Adrenal gland (tissue), 12 donors: ENCODE data around the gene PIM3. TPM values are rescaled to one million over a fixed set of nuclear protein-coding genes. Genes with fewer than 3 reads are reported as not detected.
A peak's percentile ranks its signal among the peaks of the same experiment; 100 is the strongest.

Experiments used
- DNase-seq, 7 donors: peaks; one replicate each; pipeline ENCODE4 v3.0.0-alpha.2; 2019 to 2020
- H3K27ac ChIP-seq, 5 donors: fragments of 200-600 bp; sonication (generic) in 4 of 5; 1 replicate in 3 of 5; 2 replicates in 2 of 5; pipeline versions ENCODE4 v1.5.1 to v1.8.0; 2016 to 2020; ENCODE audit warnings: mild to moderate bottlenecking in 1 of 5
- H3K27me3 ChIP-seq: fragments of 200-600 bp; 2 replicates; pipeline ENCODE4 v1.8.0; 2021
- H3K36me3 ChIP-seq, 2 donors: fragments of 200-600 bp; replicated peaks in 1 of 2; 1 replicate in 1 of 2; 2 replicates in 1 of 2; pipeline versions ENCODE4 v1.5.1 to v1.8.0; 2018 to 2022
- H3K4me1 ChIP-seq, 2 donors: fragments of 200-600 bp; replicated peaks in 1 of 2; 1 replicate in 1 of 2; 2 replicates in 1 of 2; pipeline versions ENCODE4 v1.5.1 to v1.8.0; 2018 to 2021
- H3K4me3 ChIP-seq, 4 donors: fragments of 200-600 bp; sonication (generic) in 3 of 4; one replicate each; pipeline ENCODE4 v1.5.1; 2016 to 2018
- H3K9me3 ChIP-seq, 3 donors: fragments of 200-600 bp; sonication (generic) in 1 of 3; replicated peaks in 1 of 3; 1 replicate in 2 of 3; 2 replicates in 1 of 3; pipeline versions ENCODE4 v1.5.1 to v1.8.0; 2016 to 2021
- POLR2A ChIP-seq, 2 donors: fragments of 450-650 bp; IDR thresholded peaks; one replicate each; pipeline ENCODE4 v1.6.1; 2017; ENCODE audit warnings: antibody characterized with exemption in 2 of 2, mild to moderate bottlenecking in 2 of 2, moderate library complexity in 1 of 2
- WGBS, 4 donors: extraction: QIAGEN DNeasy Blood & Tissue Kit in 2 of 4; methylation state at CpG; one replicate each; pipeline versions ENCODE4 v1.1.5 to v1.1.7; 2013 to 2017; 5-methylcytosine and 5-hydroxymethylcytosine counted together
- intact Hi-C, 2 donors: fragments of 100-400 bp; cut with DNase I; formaldehyde crosslinking; loops; one replicate each; pipeline versions ENCODE4 v1.14.1 to v1.15.0; 2022 to 2023
- polyA plus RNA-seq, 3 donors: library from polyadenylated mRNA; stranded (reverse); fragments of 200-250 nt in 2 of 3; fragments of 350-450 nt in 1 of 3; fragmentation: Illumina TruSeq in 1 of 3; extraction: RNeasy Lipid Tissue Mini Kit (QIAGEN cat#74804) in 1 of 3; gene quantifications; one replicate each; pipeline ENCODE4 v1.2.3, GENCODE V29; 2013 to 2014
- total RNA-seq, 9 donors: library from RNA; depleted of rRNA in 4 of 9; stranded (reverse); fragments of >200 nt in 4 of 9; fragments of 120-200 nt in 1 of 9; fragmentation: NEBNext Ultra II Directional in 1 of 9; extraction: Animal tissue kit (Norgen Biotek cat#: 25700) in 1 of 9; gene quantifications; one replicate each; pipeline versions ENCODE4 v1.1.0 to v1.2.4, GENCODE V29; 2013 to 2023
- TF ChIP-seq, protein P1 (sequence below), 6 experiments: fragments of 450-650 bp in 4 of 6; fragments of 200-600 bp in 2 of 6; sonication (generic) in 1 of 6; IDR thresholded peaks; 1 replicate in 5 of 6; 2 replicates in 1 of 6; pipeline versions ENCODE4 v1.5.1 to v1.8.0; 2016 to 2021; ENCODE audit warnings: antibody characterized with exemption in 6 of 6, mild to moderate bottlenecking in 2 of 6, moderate library complexity in 1 of 6
- donor health status: healthy with polysubstance abuse.
- donor health status: Bipolar disorder and iron deficiency.
- donor health status: DM: yes; HTN: yes; CAD: no.
- donor health status: DM: no; HTN: no; CAD: no.
- donor health status: DM: no; HTN: no; CAD: no.
- donor health status: DM: yes; HTN: yes; CAD: no.

The PIM3 gene
- total and polyA plus RNA-seq, 12 donors, result 7.2 to 99.2 (median 51.7) TPM

DNA sequence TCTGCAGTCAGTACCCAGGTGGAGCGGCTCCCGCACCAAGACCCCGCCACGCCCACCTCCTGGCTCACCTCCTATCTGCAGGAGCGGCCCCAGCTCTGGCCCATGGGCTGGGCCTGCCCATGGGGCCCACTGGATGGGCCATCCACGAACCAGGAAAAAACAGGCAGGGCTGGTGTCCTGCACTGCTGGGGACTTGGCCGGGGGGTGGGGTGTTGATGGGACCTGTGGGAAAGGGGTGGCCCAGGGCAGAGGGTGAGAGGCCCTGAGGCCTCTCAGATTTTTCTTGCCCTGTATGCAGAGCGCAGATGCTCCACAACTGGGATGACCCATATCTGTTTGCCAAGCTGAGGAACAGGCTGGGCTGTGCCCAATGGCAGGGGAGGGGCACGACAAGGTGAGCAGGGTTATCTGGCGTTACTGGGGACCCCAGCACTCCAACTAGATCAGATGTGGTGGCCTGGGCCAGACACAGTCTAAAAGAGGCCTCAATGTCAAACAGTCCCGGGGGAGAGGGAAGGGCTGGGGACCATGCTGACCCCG lies 2.7 kb upstream of the PIM3 start:
- TF ChIP-seq, protein P1, sequence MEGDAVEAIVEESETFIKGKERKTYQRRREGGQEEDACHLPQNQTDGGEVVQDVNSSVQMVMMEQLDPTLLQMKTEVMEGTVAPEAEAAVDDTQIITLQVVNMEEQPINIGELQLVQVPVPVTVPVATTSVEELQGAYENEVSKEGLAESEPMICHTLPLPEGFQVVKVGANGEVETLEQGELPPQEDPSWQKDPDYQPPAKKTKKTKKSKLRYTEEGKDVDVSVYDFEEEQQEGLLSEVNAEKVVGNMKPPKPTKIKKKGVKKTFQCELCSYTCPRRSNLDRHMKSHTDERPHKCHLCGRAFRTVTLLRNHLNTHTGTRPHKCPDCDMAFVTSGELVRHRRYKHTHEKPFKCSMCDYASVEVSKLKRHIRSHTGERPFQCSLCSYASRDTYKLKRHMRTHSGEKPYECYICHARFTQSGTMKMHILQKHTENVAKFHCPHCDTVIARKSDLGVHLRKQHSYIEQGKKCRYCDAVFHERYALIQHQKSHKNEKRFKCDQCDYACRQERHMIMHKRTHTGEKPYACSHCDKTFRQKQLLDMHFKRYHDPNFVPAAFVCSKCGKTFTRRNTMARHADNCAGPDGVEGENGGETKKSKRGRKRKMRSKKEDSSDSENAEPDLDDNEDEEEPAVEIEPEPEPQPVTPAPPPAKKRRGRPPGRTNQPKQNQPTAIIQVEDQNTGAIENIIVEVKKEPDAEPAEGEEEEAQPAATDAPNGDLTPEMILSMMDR (IDR thresholded peaks at IDR 0.05), result no peak
- no peak for TF ChIP-seq POLR2A (IDR thresholded peaks at IDR 0.05)
- peak in 2 of 7 donors; percentile 10 to 22 for DNase-seq
- H3K4me1 ChIP-seq, result peaks cover 8 to 27% of the 10 kb centered on the region in 2 donors
- no peaks in the 10 kb centered on the region for H3K27me3 ChIP-seq
- 84 to 94% (median 92%) methylated on average over 6 to 12 of the region's 12 CpGs for WGBS, 4 donors
- H3K9me3 ChIP-seq, result no peaks in the 10 kb centered on the region
- H3K27ac ChIP-seq, result no peak overlapping the region
- no peak overlapping the region for H3K4me3 ChIP-seq
- intact Hi-C loops, result no loop called here
- peaks cover 0 to 4% of the 10 kb centered on the region in 2 donors for H3K36me3 ChIP-seq

DNA sequence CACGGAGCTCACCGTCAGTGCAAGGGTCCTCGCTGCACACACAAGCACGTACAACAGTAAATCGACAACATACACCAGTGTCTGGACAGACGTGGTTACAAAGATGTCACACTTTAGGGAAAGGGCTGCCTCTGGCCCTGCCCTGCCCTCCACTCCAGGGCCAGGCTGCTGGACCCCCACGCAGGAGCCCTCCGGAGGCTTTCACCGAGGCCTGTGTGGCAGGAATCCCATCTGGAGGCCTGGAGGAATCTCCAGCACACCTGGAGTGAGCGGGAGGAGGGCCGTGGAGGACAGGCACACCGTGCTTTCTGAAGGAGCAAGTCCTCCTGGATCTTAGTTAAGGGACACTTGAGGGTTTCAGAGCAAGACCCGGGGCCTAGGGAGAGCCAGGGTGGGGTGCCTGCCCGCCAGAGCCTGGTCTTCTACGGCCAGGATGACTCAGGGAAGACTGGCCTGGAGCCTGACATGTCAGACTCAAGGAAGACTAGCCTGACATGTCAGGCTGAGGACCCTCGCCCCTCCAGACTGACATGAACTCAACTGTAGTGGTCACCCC lies 2.1 kb upstream of the PIM3 start:
- peak in 2 of 7 donors; percentile 8 to 24 for DNase-seq
- peaks cover 14 to 27% of the 10 kb centered on the region in 2 donors for H3K4me1 ChIP-seq
- no peak overlapping the region for H3K27ac ChIP-seq
- no peaks in the 10 kb centered on the region for H3K9me3 ChIP-seq
- WGBS, 4 donors, result 89 to 94% (median 93%) methylated on average over 12 to 16 of the region's 16 CpGs
- H3K36me3 ChIP-seq, result peaks cover 0 to 10% of the 10 kb centered on the region in 2 donors
- no peak for TF ChIP-seq POLR2A (IDR thresholded peaks at IDR 0.05)
- TF ChIP-seq, protein P1 (IDR thresholded peaks at IDR 0.05), result no peak
- H3K27me3 ChIP-seq, result no peaks in the 10 kb centered on the region
- intact Hi-C loops, result no loop called here
- no peak overlapping the region for H3K4me3 ChIP-seq

DNA sequence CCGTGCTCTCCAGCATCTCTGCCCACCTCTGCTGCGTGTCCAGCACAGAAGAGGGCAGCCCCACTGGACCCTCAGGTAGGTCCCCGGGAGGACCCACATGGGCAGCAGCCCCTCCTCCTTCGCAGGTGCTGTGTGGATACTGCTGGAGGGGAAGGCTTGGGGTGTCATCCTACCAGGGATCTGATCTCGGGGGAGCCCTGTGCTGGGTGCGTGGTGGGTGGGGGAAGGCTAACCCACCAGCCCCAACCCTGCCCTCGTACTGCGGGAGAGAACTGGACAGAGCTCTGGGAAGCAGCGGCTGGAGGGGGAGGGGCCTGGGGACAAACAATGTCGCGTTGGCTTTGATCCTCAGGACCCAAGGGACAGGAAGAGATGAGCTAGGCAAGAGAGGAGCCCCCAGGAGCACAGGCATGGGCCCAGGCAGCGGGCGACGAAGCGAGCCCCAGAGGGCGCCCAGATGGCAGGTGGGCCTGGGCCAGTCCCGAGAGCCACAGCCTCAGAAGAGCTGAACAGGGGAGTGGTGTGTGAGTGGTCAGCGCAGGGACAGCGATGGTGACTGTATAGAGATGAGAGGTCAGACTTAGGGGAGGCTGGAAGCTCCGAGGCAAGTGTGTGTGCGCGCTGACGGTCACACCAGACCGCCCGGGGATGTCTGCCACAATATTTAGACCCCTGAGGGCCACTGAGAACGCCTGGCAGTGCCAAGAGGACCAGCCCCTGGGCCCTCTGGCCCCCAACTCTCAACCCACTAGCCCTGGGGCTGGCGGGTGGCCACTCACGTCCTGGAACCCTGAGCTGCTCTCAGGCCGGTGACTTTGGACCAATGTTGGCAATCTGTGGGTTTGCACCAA lies 1.4 kb upstream of the PIM3 start:
- Histone ChIP-seq H3K27ac (peak overlapping the region in 4 of 5 donors; percentile 92 to 100 (median 95)), H3K9me3 (no peaks in the 10 kb centered on the region), H3K4me3 (peak overlapping the region in 1 of 4 donors; percentile 99), H3K27me3 (no peaks in the 10 kb centered on the region), H3K36me3 (peaks cover 0 to 17% of the 10 kb centered on the region in 2 donors), H3K4me1 (peaks cover 21 to 30% of the 10 kb centered on the region in 2 donors)
- TF ChIP-seq POLR2A (IDR thresholded peaks at IDR 0.05), result no peak
- TF ChIP-seq, protein P1 (IDR thresholded peaks at IDR 0.05), result no peak
- DNase-seq, result peak in 5 of 7 donors; percentile 30 to 65 (median 50)
- 76 to 90% (median 84%) methylated on average over 12 to 29 of the region's 29 CpGs for WGBS, 4 donors
- intact Hi-C loops, result no loop called here

DNA sequence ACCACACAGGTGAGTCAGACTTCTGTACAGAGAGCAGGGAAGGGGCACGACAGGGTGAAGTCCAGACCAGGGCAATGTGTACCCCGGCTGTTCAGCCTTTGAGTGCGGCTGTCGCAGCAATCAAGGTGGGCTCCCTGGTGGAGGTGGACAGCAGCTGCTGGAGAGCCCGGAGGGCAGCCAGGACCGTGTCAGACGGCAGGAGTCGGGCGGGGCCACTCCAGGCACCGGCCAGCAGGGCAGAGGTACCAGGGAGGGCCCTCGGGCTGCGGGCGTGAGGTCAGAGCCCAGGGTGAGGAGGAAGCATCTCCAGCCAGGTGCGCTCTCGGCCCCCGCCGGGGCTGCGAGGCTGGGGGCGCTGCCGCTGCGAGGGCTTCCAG lies 802 bp upstream of the PIM3 start:
- H3K27me3 ChIP-seq, result no peaks in the 10 kb centered on the region
- no peak for TF ChIP-seq POLR2A (IDR thresholded peaks at IDR 0.05)
- TF ChIP-seq, protein P1 (IDR thresholded peaks at IDR 0.05), result peak in 1 of 6 experiments; percentile 29
- peak in 3 of 7 donors; percentile 51 to 74 (median 62) for DNase-seq
- peak overlapping the region; percentile 54 to 100 (median 94) for H3K27ac ChIP-seq
- intact Hi-C loops, result no loop called here
- WGBS, 4 donors, result 8 to 39% (median 12%) methylated on average over 5 to 21 of the region's 21 CpGs; no CpG with 5 or more reads in 1 of the 4 donors
- peak overlapping the region in 2 of 4 donors; percentile 28 to 99 for H3K4me3 ChIP-seq
- H3K36me3 ChIP-seq, result peaks cover 0 to 18% of the 10 kb centered on the region in 2 donors
- no peaks in the 10 kb centered on the region for H3K9me3 ChIP-seq
- H3K4me1 ChIP-seq, result peaks cover 27 to 32% of the 10 kb centered on the region in 2 donors
